CD4-positive, alpha-beta T cell treated with Interleukin-10 for 1 hour (primary cell): ENCODE results near the gene LHPP.

Experiments
- DNase-seq: peaks from one replicate; pipeline ENCODE4 v3.0.0-alpha.2; 2020

LHPP gene

DNA sequence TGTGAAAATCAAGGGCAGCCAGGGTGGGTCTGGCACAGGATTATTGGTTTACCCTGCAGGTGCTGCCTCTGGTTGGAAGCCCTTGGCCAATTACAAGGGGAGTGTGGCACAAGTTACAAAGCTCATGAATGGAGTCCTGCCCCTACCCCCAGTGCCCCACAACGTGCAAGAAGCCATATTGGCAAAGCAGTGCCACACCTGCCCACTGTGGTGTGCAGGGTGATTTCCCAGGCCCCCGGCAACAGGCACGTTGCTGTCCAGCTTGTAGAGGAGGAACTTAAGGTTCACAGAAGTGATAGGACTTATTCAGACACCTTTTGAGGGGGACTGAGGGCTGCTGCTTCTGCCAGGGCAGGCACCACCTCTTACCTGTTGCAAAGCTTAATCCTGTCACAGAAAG lies 11.4 kb downstream of the LHPP start:
- DNase-seq = no peak

DNA sequence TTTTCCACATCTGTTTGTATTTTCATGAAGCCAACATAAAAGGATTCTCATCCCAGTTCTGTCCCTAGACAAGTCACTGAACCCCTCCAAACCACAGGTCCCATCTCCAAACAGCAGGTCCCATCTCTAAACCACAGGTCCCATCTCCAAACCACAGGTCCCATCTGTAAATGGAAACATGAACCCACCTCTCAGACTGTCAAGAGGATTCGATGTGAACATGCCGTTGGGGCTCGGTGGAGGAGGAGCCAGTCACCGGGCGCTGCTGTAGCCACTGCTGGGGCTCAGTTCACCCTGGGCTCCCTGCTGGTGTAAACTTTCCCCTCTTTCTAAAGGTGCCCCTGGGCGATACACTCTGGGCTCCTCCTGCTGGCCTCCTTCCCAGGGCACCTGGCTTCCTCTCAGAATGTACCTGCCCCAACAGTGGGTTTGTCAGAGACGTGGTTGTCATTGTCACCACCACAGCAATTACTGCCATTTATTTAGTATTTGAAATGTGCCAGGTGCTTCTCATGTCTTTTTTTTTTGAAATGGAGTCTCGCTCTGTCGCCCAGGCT lies 13.0 kb downstream of the LHPP start:
- no peak for DNase-seq

DNA sequence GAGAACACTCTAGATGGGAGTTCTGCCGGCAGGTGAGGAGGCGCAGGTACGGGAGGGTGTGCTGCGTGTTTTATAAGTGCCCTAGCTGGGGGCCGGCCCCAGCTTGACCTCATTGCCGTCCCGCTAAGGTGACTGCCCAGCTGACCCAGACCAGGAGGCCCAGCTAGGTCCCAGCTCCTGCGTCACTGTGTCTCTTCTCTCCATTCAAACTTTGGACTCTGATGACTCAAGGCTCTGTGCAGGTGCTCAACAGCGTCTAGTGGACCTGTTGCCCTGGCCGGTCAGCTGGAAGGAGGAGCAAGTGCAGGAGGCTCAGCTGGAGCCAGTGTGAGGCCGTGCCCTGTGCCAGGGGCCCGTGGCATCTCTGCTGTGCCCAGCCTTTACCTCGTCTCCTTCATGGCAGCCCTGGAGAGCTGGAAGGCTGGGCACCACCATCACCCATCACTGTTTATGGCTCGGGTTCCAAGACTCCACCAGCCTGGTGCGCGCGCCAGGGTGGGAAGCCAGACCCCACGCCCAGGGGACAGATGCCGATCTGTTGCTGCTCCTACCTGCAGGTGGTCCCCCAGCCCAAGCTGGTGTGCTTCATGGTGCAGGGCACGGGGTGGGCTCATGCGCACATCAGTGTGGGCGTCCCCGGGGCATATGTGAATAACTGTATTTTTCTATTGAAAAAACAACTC lies 14.6 kb downstream of the LHPP start:
- DNase-seq = no peak

DNA sequence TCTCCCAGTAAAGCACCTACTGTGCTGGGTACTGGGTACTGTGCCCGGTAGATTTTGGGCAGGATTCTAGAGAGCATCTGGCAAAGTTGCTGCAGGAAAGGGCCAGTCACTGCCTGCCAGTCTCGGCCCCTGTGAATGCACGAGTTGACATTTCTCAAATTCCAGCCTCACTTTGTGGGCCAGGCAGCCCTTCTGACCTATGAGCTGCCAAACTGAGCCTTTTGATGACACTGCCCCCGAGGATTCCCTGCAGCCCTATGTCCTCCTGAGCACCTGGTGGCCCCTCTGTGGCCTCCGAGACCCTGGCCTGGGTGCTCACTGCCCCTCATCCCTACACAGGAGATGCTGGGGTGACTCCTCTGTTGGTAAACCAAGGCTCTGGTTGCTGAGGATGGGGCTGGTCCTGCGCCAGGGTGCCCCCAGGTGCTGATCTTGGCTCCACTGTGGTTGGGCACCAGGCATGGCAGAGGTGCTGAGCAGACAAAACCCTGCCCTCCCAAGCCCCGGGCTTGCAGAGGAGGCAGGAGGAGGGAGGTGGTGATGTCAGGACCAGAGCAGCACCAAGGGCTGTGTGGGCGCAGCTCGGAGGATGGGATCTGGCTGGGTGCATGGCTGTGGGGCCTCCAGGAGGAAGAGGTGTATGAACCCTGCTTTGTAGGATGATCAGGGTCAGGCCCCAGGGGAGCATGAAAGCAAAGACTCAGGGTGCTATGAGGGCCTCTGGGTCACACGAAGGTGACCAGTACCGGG lies 16.2 kb downstream of the LHPP start:
- DNase-seq = no peak

GRCh38 chr10:124478515-124478914 lies 16.9 kb downstream of the LHPP start:
- no peak for DNase-seq

GRCh38 chr10:124480860-124481259 lies 19.2 kb downstream of the LHPP start:
- no peak for DNase-seq

- DNase-seq = no peak
Measured at GRCh38 chr10:124481717-124482116, 20.1 kb downstream of the LHPP start.

- DNase-seq = no peak
Measured at GRCh38 chr10:124482236-124482800, 20.7 kb downstream of the LHPP start.

GRCh38 chr10:124482876-124483275 lies 21.3 kb downstream of the LHPP start:
- DNase-seq = no peak

- no peak for DNase-seq
Measured at GRCh38 chr10:124484031-124484430, 22.4 kb downstream of the LHPP start.

- DNase-seq = no peak
Measured at GRCh38 chr10:124484661-124485060, 23.0 kb downstream of the LHPP start.

DNA sequence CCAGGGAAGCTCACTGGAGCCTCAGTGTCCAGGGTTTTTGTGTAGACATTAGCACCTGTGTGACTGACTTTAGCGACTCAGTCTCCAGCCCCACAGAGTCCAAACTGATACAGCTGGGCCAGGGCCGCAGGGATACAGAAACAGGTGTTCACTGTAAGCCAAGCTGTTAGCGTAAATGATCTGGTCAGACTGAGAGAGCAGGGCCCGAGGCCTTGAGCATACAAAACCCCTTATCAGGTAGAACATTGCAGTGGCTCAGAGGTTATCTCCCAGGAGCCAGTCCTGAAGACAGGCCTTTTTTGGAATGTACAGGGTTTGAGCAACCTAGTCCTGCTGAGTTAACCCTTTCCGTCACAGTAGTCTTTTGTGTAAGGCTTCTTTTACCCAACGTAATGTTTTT lies 25.0 kb downstream of the LHPP start:
- no peak for DNase-seq

- DNase-seq = no peak
Measured at GRCh38 chr10:124491105-124491504, 29.5 kb downstream of the LHPP start.

GRCh38 chr10:124492266-124492665 lies 30.6 kb downstream of the LHPP start:
- DNase-seq = no peak

- no peak for DNase-seq
Measured at GRCh38 chr10:124493214-124493882, 31.7 kb downstream of the LHPP start.

GRCh38 chr10:124494046-124494807 lies 32.6 kb downstream of the LHPP start:
- DNase-seq = no peak

GRCh38 chr10:124495162-124495561 lies 33.5 kb downstream of the LHPP start:
- no peak for DNase-seq

DNA sequence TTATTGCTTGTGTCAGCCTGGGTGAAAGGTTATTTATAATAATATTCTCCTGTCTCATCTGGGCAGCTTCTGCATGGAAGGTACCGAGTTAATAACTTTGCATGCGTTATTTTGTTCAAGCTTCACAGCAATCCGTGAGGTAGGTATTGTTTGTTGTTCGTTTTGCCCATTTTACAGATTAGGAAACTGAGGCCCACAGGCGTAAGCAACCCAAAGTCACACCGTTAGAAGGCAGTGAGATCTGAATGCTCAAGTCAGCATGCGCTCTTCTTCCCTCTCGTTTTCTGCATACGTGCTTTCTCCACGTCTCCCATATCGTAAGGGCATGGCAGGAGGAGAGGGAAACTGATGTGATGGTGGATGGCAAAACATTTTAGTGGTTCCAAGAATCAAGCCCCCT lies 34.1 kb downstream of the LHPP start:
- DNase-seq = no peak

- DNase-seq = no peak
Measured at GRCh38 chr10:124496150-124496549, 34.5 kb downstream of the LHPP start.

GRCh38 chr10:124496620-124497019 lies 35.0 kb downstream of the LHPP start:
- no peak for DNase-seq

- DNase-seq = no peak
Measured at GRCh38 chr10:124497196-124497881, 35.7 kb downstream of the LHPP start.

DNA sequence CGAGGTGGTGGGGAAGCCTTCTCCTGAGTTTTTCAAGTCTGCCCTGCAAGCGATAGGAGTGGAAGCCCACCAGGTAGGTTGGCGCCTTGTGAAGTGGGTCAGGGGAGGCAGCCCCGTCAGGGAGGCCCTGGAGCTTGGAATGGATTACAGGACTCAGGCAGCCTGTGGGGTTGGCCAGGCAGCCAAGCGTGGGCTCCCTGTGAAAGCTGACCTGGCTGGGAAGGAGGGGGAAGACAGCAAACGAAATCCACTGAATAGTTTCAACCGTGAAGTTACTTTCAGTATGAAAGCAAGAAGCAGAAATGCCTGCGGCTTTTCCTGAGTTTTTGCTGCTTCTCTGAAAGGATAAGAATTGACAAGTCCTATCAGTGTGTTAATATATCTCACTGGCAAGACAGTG lies 36.4 kb downstream of the LHPP start:
- DNase-seq = no peak
